Neuronal stem cell (in vitro differentiated cells): ENCODE measurements around the gene KIN.

ENCODE experiments used
- DNase-seq: peaks from one replicate; pipeline ENCODE4 v3.0.0-alpha.2; 2013; ENCODE audit warnings: low spot score
- H2AFZ ChIP-seq: one replicate; pipeline ENCODE4 v1.6.1; 2013; ENCODE audit warnings: mild to moderate bottlenecking, low read length, inconsistent platforms
- H2AK5ac ChIP-seq: 2 replicates; pipeline ENCODE4 v1.6.1; 2013; ENCODE audit warnings: low read depth, mild to moderate bottlenecking, inconsistent platforms, low read length, moderate library complexity, mixed read lengths
- H2BK120ac ChIP-seq: 2 replicates; pipeline ENCODE4 v1.6.1; 2013; ENCODE audit warnings: low read depth, mild to moderate bottlenecking, inconsistent platforms, low read length, moderate library complexity, mixed read lengths
- H2BK12ac ChIP-seq: one replicate; pipeline ENCODE4 v1.6.1; 2013; ENCODE audit warnings: low read length, inconsistent platforms
- H2BK15ac ChIP-seq: 2 replicates; pipeline ENCODE4 v1.6.1; 2013; ENCODE audit warnings: mild to moderate bottlenecking, low read length, inconsistent platforms, mixed read lengths
- H2BK5ac ChIP-seq: one replicate; pipeline ENCODE4 v1.6.1; 2013; ENCODE audit warnings: inconsistent platforms, mild to moderate bottlenecking, low read length, moderate library complexity
- H3K14ac ChIP-seq: one replicate; pipeline ENCODE4 v1.6.1; 2013; ENCODE audit warnings: low read length, inconsistent platforms
- H3K18ac ChIP-seq: 2 replicates; pipeline ENCODE4 v1.6.1; 2013; ENCODE audit warnings: low read length, inconsistent platforms
- H3K23ac ChIP-seq: 2 replicates; pipeline ENCODE4 v1.6.1; 2013; ENCODE audit warnings: low read depth, mild to moderate bottlenecking, mixed read lengths, low read length, inconsistent platforms; ENCODE audit not compliant: poor library complexity
- H3K27ac ChIP-seq: replicated peaks from 3 replicates; pipeline ENCODE4 v1.5.1; 2013; ENCODE audit warnings: low read length, inconsistent platforms
- H3K27me3 ChIP-seq, 3 experiments: 2 replicates each; pipeline ENCODE4 v1.6.1; 2013; ENCODE audit warnings: low read length in 3 of 3, mild to moderate bottlenecking in 2 of 3, inconsistent platforms in 1 of 3, low read depth in 1 of 3, mixed read lengths in 1 of 3, moderate library complexity in 1 of 3; ENCODE audit not compliant: control insufficient read depth in 3 of 3, insufficient read depth in 3 of 3
- H3K36me3 ChIP-seq, 2 donors: replicated peaks in 1 of 2; 2 replicates each; pipeline ENCODE4 v1.6.1; 2013; ENCODE audit warnings: low read length in 2 of 2; ENCODE audit not compliant: control insufficient read depth in 2 of 2, insufficient read depth in 2 of 2
- H3K4ac ChIP-seq: 2 replicates; pipeline ENCODE4 v1.6.1; 2013; ENCODE audit warnings: inconsistent platforms, mild to moderate bottlenecking, low read length, moderate library complexity
- H3K4me1 ChIP-seq, 2 donors: 1 replicate in 1 of 2; 2 replicates in 1 of 2; pipeline ENCODE4 v1.6.1; 2013; ENCODE audit warnings: low read length in 2 of 2, low read depth in 1 of 2; ENCODE audit not compliant: control insufficient read depth in 2 of 2, insufficient read depth in 1 of 2
- H3K4me2 ChIP-seq: one replicate; pipeline ENCODE4 v1.6.1; 2013; ENCODE audit warnings: mild to moderate bottlenecking, low read length, inconsistent platforms; ENCODE audit not compliant: insufficient read depth, poor library complexity, severe bottlenecking
- H3K4me3 ChIP-seq, 2 donors: 2 replicates each; pipeline ENCODE4 v1.5.1; 2013; ENCODE audit warnings: low read length in 2 of 2, mild to moderate bottlenecking in 2 of 2, inconsistent platforms in 1 of 2, moderate library complexity in 1 of 2
- H3K79me1 ChIP-seq: one replicate; pipeline ENCODE4 v1.6.1; 2013; ENCODE audit warnings: low read depth, mild to moderate bottlenecking, inconsistent platforms, low read length, moderate library complexity
- H3K9ac ChIP-seq: one replicate; pipeline ENCODE4 v1.6.1; 2013; ENCODE audit warnings: mild to moderate bottlenecking, low read depth, low read length, inconsistent platforms; ENCODE audit not compliant: poor library complexity
- H3K9me3 ChIP-seq, 2 donors: replicated peaks in 1 of 2; 2 replicates each; pipeline versions ENCODE3 to v1.6.1; 2013; ENCODE audit warnings: low read length in 2 of 2, mild to moderate bottlenecking in 2 of 2, inconsistent platforms in 1 of 2, low read depth in 1 of 2, mixed read lengths in 1 of 2, moderate library complexity in 1 of 2; ENCODE audit not compliant: control insufficient read depth in 2 of 2, insufficient read depth in 1 of 2
- H4K8ac ChIP-seq: one replicate; pipeline ENCODE4 v1.6.1; 2013; ENCODE audit warnings: low read depth, mild to moderate bottlenecking, inconsistent platforms, low read length, moderate library complexity
- H4K91ac ChIP-seq: one replicate; pipeline ENCODE4 v1.6.1; 2013; ENCODE audit warnings: low read length, low read depth, mild to moderate bottlenecking, inconsistent platforms; ENCODE audit not compliant: poor library complexity
- WGBS, 2 donors: extraction: QIAGEN DNeasy Blood & Tissue Kit; methylation state at CpG; one replicate each; pipeline ENCODE4 v1.1.7; 2013; ENCODE audit warnings: missing lambda C conversion rate in 2 of 2, mixed read lengths in 1 of 2; ENCODE audit not compliant: insufficient read length in 2 of 2, insufficient replicate concordance in 1 of 2; ENCODE audit errors: extremely low coverage in 2 of 2; 5-methylcytosine and 5-hydroxymethylcytosine counted together

Gene KIN

DNA sequence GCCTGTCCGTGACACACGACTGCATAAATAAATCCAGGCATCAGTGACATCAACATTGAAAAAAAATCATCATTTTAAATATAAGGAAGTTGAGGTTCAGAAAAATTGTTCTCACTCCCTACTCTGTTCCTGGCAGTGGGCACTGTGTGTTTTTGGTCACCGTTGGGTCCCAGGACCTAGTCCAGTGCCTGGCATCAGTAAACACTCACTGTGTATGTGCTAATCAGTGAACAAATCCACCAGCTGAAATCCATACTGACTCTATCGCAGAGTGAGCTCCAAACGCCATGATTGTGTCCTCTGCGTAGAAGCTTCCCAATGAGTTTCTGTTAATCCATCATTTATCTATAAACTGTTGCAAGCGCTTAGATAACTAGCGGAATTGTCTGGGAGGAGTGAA is 43.5 kb downstream of the KIN start:
- no CpG with 5 or more reads among the region's 8 CpGs for WGBS, 2 donors
- DNase-seq: no peak
- Histone ChIP-seq H2BK5ac (no peak overlapping the region), H3K27ac (no peak overlapping the region), H3K79me1 (no peaks in the 10 kb centered on the region), H2AK5ac (no peak overlapping the region), H3K18ac (no peak overlapping the region), H3K4me3 (no peak overlapping the region), H2AFZ (no peak overlapping the region), H2BK15ac (no peak overlapping the region), H2BK120ac (no peak overlapping the region), H3K9ac (no peak overlapping the region), H4K8ac (no peak overlapping the region), H3K4me2 (no peak overlapping the region), H3K4ac (no peak overlapping the region), H3K36me3 (no peaks in the 10 kb centered on the region), H4K91ac (no peak overlapping the region), H3K23ac (no peak overlapping the region), H3K9me3 (no peaks in the 10 kb centered on the region), H3K27me3 (no peaks in the 10 kb centered on the region), H2BK12ac (no peak overlapping the region), H3K4me1 (no peaks in the 10 kb centered on the region), H3K14ac (no peak overlapping the region)

DNA sequence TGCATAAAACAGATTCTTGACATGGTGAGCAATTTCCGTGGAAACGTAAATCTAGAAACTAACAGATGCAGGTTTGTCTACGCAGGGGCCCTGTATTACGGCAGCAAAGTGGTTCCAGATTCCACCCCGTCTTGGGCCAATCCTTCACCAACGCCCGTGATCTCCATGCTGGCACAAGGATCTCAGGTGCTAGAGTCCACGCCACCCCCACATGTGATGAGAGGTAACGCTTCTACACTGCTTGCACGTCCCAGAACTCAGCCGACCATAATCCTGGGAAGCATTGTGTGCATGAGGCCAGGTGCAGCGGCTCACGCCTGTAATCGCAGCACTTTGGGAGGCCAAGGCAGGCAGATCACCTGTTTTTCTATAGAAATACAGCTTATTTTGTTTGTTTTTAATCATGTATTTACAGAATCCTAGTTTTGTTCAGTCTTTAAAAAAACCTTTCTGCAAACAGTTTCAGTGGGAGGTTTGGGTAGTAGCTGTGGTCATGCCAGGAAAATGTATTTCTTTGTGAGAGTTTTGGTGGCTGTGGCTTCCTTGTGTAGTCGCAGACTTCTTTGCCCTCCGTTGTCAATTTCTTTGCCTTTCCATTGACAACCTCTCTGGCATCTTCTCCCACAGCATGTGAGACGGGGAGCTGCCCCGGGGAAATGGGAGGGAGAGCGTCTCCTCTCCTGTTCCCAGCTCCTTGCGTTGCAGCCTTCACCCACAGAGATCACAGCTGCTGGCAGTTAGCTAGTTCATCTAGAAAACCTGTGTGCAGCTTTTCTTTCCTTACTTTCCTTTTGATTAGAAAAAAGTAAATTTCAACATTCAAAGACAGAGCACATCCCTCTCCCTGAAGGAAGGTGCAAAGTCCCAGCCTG is 49.0 kb downstream of the KIN start:
- Histone ChIP-seq H3K4me3 (no peak overlapping the region), H3K9me3 (no peaks in the 10 kb centered on the region), H3K18ac (peak overlapping the region; percentile 11), H3K4ac (no peak overlapping the region), H2BK120ac (no peak overlapping the region), H4K8ac (no peak overlapping the region), H2AFZ (peak overlapping the region; percentile 58), H2BK15ac (no peak overlapping the region), H3K36me3 (no peaks in the 10 kb centered on the region), H3K9ac (no peak overlapping the region), H3K4me1 (peaks cover 0 to 3% of the 10 kb centered on the region in 2 donors), H3K27me3 (no peaks in the 10 kb centered on the region), H3K27ac (no peak overlapping the region), H4K91ac (no peak overlapping the region), H3K23ac (peak overlapping the region; percentile 4), H3K79me1 (no peaks in the 10 kb centered on the region), H2AK5ac (no peak overlapping the region), H2BK12ac (no peak overlapping the region), H3K4me2 (no peak overlapping the region), H2BK5ac (no peak overlapping the region), H3K14ac (no peak overlapping the region)
- WGBS, 2 donors: no CpG with 5 or more reads among the region's 20 CpGs
- DNase-seq: no peak

DNA sequence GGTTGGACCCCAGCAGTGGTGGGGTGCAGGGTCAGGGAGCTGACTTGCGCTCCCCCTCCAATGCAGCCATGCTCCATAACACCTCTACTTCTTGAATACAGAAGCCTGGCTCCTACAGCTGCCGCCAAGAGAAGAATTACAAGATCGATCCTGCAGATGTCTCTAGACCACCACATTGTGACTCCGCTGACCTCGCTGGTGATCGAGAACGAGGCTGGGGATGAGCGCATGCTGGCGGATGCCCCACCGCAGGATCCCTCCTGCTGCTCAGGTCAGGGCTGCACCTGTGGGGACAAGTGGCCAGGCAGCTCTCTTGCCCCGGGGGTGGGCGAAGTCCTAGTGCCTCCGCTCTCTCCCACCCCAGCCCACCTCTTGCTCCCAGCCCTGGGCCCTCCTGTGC is 53.0 kb downstream of the KIN start:
- Histone ChIP-seq H2BK15ac (no peak overlapping the region), H3K27me3 (no peaks in the 10 kb centered on the region), H3K4me1 (peaks cover 0 to 3% of the 10 kb centered on the region in 2 donors), H3K79me1 (no peaks in the 10 kb centered on the region), H2AFZ (no peak overlapping the region), H3K9me3 (no peaks in the 10 kb centered on the region), H4K91ac (no peak overlapping the region), H3K4me3 (no peak overlapping the region), H3K14ac (no peak overlapping the region), H3K36me3 (no peaks in the 10 kb centered on the region), H3K23ac (no peak overlapping the region), H2AK5ac (no peak overlapping the region), H2BK12ac (no peak overlapping the region), H4K8ac (no peak overlapping the region), H2BK5ac (no peak overlapping the region), H3K27ac (no peak overlapping the region), H3K4me2 (no peak overlapping the region), H3K9ac (no peak overlapping the region), H3K18ac (peak overlapping the region; percentile 67), H3K4ac (no peak overlapping the region), H2BK120ac (no peak overlapping the region)
- no peak for DNase-seq
- WGBS, 2 donors: no CpG with 5 or more reads among the region's 13 CpGs

DNA sequence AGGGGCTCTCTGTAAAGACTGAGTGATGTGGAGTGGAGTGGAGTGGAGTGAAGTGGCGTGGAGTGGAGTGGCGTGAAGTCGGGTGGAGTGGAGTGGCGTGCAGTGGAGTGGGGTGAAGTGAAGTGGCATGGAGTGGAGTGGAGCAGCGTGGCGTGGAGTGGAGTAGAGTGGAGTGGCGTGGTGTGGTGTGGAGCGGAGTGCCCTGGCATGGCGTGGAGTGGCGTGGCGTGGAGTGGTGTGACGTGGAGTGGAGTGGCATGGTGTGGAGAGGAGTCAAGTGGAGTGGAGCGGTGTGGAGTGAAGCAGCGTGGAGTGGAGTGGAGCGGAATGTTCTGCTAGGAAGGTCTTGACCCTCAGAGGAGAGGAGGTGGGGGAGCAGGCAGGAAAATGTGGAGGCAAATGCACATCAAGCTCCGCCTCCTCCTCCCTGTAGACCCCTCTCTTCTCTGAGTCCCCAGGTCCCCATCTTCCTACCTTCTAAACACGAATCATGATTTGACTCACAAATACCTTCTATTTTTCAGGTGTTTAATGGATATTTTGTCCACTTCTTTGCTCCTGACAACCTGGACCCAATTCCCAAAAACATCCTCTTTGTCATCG is 64.8 kb downstream of the KIN start:
- Histone ChIP-seq H4K91ac (no peak overlapping the region), H3K4me2 (no peak overlapping the region), H2BK15ac (no peak overlapping the region), H2AFZ (no peak overlapping the region), H4K8ac (no peak overlapping the region), H3K9me3 (no peaks in the 10 kb centered on the region), H3K14ac (no peak overlapping the region), H3K4ac (no peak overlapping the region), H3K18ac (no peak overlapping the region), H3K4me3 (peak overlapping the region in 1 of 2 donors; percentile 61), H2BK5ac (no peak overlapping the region), H3K36me3 (no peaks in the 10 kb centered on the region), H3K9ac (no peak overlapping the region), H2BK120ac (no peak overlapping the region), H3K27ac (no peak overlapping the region), H3K27me3 (peaks cover 0 to 5% (median 0%) of the 10 kb centered on the region in 3 experiments), H2AK5ac (no peak overlapping the region), H3K23ac (peak overlapping the region; percentile 22), H3K79me1 (no peaks in the 10 kb centered on the region), H2BK12ac (peak overlapping the region; percentile 18), H3K4me1 (no peaks in the 10 kb centered on the region)
- no peak for DNase-seq
- WGBS, 2 donors: 97% methylated on average over 6 of the region's 18 CpGs; no CpG with 5 or more reads in 1 of the 2 donors
